ENCODE results near the gene PUSL1.
A peak's percentile ranks its signal among the peaks of the same experiment; 100 is the strongest.

Gene PUSL1

GRCh38 chr1:1270813-1271212 lies 37.6 kb upstream of the PUSL1 start:
- H3K9me3 ChIP-seq: no peaks in the 10 kb centered on the region
- no peak overlapping the region for H3K4me3 ChIP-seq (ENCODE audit: low read depth, low read length)
- DNase-seq: no peak
- peaks cover 40% of the 10 kb centered on the region for H3K36me3 ChIP-seq
- no peaks in the 10 kb centered on the region for H3K27me3 ChIP-seq
- TF ChIP-seq CTCF (IDR thresholded peaks at IDR 0.05; ENCODE audit: low read depth, low read length): no peak
- H3K4me1 ChIP-seq: no peaks in the 10 kb centered on the region

GRCh38 chr1:1272341-1273208 lies 35.8 kb upstream of the PUSL1 start:
- Histone ChIP-seq H3K4me1 (no peaks in the 10 kb centered on the region), H3K9me3 (no peaks in the 10 kb centered on the region), H3K27me3 (no peaks in the 10 kb centered on the region), H3K36me3 (peaks cover 23% of the 10 kb centered on the region), H3K4me3 (ENCODE audit: low read depth, low read length) (peak overlapping the region; percentile 94)
- no peak for TF ChIP-seq CTCF (IDR thresholded peaks at IDR 0.05; ENCODE audit: low read depth, low read length)
- no peak for DNase-seq

- no peak for DNase-seq
- H3K4me3 ChIP-seq (ENCODE audit: low read depth, low read length): peak overlapping the region; percentile 94
- peaks cover 17% of the 10 kb centered on the region for H3K36me3 ChIP-seq
- no peaks in the 10 kb centered on the region for H3K4me1 ChIP-seq
- no peak for TF ChIP-seq CTCF (IDR thresholded peaks at IDR 0.05; ENCODE audit: low read depth, low read length)
- no peaks in the 10 kb centered on the region for H3K9me3 ChIP-seq
- no peaks in the 10 kb centered on the region for H3K27me3 ChIP-seq
Measured at GRCh38 chr1:1273209-1273511, 35.2 kb upstream of the PUSL1 start.

GRCh38 chr1:1273512-1274298 lies 34.7 kb upstream of the PUSL1 start, which contains the start of gene UBE2J2:
Gene UBE2J2, minus strand, starts transcription at chr1:1273854. Its CDS starts 5,862 bp downstream, at chr1:1267992.
- Histone ChIP-seq H3K9me3 (no peaks in the 10 kb centered on the region), H3K4me1 (no peaks in the 10 kb centered on the region), H3K27me3 (no peaks in the 10 kb centered on the region), H3K36me3 (peaks cover 12% of the 10 kb centered on the region), H3K4me3 (ENCODE audit: low read depth, low read length) (peak within 1 kb of the TSS; percentile 94)
- TF ChIP-seq CTCF (IDR thresholded peaks at IDR 0.05; ENCODE audit: low read depth, low read length): no peak
- DNase-seq: peak; percentile 96

GRCh38 chr1:1274299-1274930 lies 34.0 kb upstream of the PUSL1 start:
- no peak for TF ChIP-seq CTCF (IDR thresholded peaks at IDR 0.05; ENCODE audit: low read depth, low read length)
- Histone ChIP-seq H3K27me3 (no peaks in the 10 kb centered on the region), H3K9me3 (no peaks in the 10 kb centered on the region), H3K4me3 (ENCODE audit: low read depth, low read length) (peak overlapping the region; percentile 62), H3K4me1 (no peaks in the 10 kb centered on the region), H3K36me3 (peaks cover 12% of the 10 kb centered on the region)
- DNase-seq: no peak

Data from BE2C (cell line).